Right lung (tissue), 5 donors: ENCODE data around the gene PVALEF. TPM values are rescaled to one million over a fixed set of nuclear protein-coding genes. Genes with fewer than 3 reads are reported as not detected.
A peak's percentile ranks its signal among the peaks of the same experiment; 100 is the strongest.
"Not testable (repeated sequence)": the region's sequence is repeated elsewhere in the genome, so short reads cannot be mapped to it uniquely, and the experiment has no call there.

ENCODE experiments used
- DNase-seq, 2 donors: peaks; one replicate each; pipeline ENCODE4 v3.0.0-alpha.2; 2013
- polyA plus RNA-seq, 5 donors: library from polyadenylated mRNA; unstranded; fragments of 120-200 nt; gene quantifications; one replicate each; pipeline versions ENCODE4 v1.2.1 to v1.2.3, GENCODE V29; 2013; ENCODE audit warnings: inconsistent platforms in 1 of 5, low replicate concordance in 1 of 5; ENCODE audit not compliant: insufficient read length in 5 of 5, insufficient read depth in 1 of 5

PVALEF gene
- polyA plus RNA-seq, 5 donors: 0.13 to 0.35 (median 0.23) TPM; not detected in 2

GRCh38 chr17:81218991-81219390 is 53.7 kb downstream of the PVALEF start:
- DNase-seq: no peak

DNA sequence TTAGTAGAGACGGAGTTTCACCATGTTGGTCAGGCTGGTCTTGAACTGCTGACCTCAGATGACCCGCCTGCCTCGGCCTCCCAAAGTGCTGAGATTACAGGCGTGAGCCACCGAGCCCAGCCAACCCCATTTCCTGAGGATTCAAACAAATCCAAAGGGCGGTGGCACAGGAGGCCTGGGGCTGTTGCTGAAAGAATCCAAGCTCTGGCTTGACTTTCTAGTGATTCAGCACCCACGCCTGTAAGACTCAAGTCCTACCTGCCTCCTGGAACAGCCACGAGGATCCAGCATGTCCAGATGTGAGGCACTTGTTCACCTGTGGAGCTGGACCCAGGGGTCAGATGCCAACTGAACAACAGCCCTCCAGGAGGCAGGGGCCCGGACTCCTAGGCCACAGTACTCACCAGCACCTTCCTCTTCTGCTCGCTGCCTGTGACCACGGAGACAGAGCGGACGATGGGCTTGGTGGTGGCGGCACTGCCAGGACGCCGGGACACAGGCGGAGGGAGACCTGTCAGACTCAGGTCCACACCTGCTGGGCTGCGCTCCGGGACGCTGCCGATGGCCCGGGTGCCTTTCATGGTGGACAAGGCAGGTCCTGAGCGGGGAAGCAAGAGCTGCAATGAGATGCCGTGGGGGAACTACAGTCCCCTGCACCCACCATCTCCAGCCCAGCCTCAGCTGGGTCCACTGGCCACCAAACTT is 54.3 kb downstream of the PVALEF start:
- no peak for DNase-seq

GRCh38 chr17:81221371-81221841 is 56.1 kb downstream of the PVALEF start:
- no peak for DNase-seq

GRCh38 chr17:81221842-81222619 is 56.7 kb downstream of the PVALEF start:
- DNase-seq: no peak

GRCh38 chr17:81222620-81222905 is 57.3 kb downstream of the PVALEF start:
- no peak for DNase-seq

- peak; percentile 97 for DNase-seq
These were observed 57.8 kb downstream of the PVALEF start, which contains the start of gene CEP131 for GRCh38 chr17:81222906-81223761. Gene CEP131 (minus strand): TSS chr17:81222965. CDS start chr17:81220056, 2,909 bp downstream.

- DNase-seq: peak in 1 of 2 donors; percentile 17
These were observed 58.4 kb downstream of the PVALEF start for GRCh38 chr17:81223762-81224130.

DNA sequence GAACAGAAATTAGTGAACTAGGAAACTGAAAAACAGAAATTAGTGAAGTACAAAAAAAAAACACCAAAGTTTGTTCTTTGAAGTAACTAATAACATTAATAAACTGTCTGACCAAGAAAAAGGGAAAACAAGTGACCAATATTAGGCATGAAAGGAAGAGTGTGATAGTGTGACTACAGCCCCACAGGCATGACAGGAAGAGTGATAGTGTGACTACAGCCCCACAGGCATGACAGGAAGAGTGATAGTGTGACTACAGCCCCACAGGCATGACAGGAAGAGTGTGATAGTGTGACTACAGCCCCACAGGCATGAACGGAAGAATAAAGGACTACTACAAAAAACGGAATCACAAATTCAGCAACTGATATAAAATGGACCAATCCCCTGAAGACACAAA is 62.3 kb downstream of the PVALEF start:
- DNase-seq: not testable (repeated sequence)

DNA sequence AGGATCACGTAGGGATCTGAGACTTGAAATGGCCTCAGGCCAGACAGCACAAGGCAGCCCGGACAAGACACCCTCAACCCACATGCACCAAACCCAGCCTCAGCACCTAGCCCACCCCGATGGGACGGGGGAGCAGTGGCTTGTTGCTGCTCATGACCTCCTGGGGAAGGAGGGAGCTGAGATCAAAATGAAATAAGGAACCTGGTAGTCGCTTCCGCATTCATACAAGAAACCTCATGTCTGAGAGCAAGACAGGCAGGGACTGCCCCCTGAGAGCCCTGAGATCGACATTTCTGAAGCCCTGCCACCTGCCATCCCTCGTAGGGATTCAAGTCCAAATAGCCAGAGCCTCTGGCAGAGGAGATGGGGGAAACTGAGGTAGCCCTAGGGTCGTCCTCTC is 63.1 kb downstream of the PVALEF start:
- no peak for DNase-seq

DNA sequence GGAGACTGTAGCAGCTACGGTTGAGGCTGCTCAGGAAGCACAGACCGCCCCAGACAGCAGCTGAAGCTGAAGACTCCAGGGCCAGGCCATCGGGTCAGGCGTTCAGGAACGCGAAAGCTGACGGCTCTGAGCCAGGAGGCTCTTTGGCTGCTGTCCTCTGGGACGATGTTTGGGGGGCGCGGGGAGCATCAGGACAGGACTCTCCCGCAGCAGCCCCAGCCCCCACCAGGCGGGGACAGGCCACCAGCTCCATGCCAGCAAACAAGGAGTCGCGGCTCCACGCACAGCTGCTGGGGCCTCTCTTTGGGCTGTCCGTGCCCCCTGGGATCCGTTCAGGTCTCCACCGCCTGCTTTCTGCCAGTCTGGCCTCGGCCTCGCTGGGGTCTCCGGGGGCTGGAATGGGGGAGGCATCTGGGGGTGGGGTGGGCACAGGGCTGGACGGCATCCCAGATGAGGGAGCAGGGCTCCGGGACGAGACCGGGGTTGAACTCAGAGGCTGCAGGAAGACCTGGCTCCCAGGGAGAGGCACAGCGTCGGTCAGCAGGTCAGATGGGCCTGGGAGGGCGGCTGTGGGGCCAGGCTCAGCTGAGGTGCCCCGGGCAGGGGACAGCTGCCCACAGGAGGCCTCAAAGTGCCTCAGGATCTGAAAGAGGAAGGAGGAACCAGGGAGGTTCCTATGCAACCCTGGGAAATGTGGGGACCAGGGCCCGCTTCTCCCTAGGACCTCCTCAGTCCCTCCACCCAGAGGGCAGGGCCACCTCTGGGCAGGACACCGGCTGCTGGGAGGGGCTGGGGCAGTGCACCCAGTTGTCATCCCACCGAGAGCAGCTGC is 63.7 kb downstream of the PVALEF start:
- no peak for DNase-seq

GRCh38 chr17:81229666-81229920 is 64.3 kb downstream of the PVALEF start:
- no peak for DNase-seq

DNA sequence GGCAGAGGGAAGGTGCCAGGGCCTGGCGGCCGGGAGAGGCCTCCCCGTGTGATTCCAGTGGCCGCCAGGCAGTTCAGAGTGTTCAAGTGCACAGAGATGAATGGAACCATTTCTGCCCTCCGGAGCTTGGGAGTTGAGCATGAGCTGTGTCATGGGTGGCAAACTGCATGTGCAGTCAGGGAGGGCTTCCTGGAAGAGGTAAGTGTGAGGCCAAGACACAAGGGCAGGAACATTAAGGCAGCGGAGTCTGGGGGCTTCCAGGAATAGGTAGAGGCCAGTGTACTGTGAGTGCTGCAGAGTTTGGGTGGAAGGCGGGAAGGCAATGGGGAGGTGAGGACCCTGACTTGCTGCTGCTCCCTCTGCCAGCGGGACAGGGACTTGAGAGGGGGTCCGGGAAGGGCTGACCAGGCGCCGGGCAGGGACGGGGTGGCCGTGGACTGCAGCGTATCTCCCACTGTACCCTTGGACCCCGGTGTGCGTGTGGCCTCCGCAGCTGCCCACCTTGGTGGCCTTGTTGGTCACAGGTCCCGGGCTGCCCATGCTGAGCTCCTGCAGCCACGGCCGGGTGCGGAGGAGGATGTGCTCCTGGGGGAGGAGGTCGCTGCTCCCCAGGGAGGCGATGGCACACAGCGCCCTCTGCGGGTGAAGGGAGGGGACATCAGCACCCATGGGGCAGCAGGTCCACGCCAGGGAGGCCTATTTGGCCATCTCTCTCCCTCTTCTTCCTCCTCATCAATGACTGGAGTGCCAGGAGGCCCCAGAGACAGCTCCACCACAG is 64.9 kb downstream of the PVALEF start:
- DNase-seq: no peak

DNA sequence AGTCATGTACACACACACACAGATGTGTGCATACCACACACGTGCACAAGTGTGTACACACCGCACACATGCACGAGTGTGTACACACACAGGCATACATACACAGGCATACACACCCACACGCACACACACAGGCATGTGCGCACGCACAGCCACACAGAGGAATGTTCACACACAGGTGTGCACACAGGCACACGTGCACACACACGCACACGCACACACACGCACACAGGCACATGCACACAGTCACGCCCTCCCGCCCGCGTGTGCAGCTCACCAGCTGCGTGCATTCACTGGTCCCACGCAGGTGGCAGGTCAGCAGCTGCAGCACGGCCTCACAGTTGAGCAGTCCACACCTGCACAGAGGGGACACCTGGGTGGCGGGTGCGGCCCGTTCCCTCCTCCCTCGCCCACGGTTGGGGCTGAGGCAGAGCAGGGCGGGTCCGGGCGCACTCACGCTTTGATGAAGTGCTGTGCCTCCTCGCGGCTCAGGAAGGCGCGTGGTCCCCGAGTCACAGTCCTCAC is 65.9 kb downstream of the PVALEF start:
- DNase-seq: no peak

DNA sequence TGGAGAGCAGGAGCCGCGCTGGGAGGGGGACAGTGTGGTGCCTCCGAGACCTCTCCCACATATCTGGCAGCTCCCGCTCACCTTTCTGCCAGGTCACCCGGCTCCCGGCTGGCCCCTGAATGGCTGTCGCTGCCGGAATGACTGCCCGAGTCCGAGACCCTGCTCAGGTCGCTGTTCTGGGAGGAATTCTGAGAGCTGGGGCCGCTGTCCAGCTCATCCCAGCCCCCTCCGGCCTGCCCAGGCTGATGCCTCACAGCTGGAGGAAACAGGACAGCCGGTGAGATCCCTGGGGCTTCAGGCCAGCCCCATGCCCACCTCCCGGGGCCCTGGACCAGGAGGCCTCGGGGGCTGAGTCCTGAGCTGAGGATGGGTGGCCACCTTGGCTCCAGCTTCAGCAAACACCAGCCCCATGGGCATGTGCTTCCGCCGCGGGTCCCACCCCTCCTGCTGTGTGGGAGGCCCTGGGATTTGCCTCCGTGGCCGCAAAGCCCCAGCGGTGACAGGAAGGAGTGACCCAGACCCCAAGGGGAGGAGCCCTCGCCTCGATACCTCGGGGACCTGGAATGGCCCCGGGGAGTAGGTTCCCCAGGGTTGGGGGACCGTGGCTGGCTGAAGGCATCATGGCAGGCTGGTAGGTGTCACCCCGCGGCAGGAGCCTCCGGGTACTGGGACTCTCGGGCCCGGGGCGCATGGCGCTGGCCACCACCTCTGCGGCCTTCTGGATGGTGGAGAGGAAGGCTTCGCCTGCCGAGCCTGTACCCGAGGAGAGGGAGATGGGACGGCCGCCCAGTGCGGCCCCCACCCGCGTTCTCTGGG is 66.7 kb downstream of the PVALEF start:
- DNase-seq: no peak

Other genes with a start within 250 kb of the PVALEF start
- 10 to 100 TPM; 24.2 to 30.9 (median 27.6) TPM for gene CHMP6, start 173.7 kb upstream of the PVALEF start, polyA plus RNA-seq
- gene BAIAP2, start 130.4 kb upstream of the PVALEF start, polyA plus RNA-seq: 10 to 100 TPM; 32.0 to 57.6 (median 48.4) TPM
- 10 to 100 TPM in 4 of 5 donors, 1 to 10 TPM in 1; 8.9 to 27.2 (median 16.6) TPM for gene AATK, start 714 bp downstream of the PVALEF start, polyA plus RNA-seq
- gene CEP131, start 57.5 kb downstream of the PVALEF start, polyA plus RNA-seq: 10 to 100 TPM; 11.4 to 24.8 (median 14.5) TPM
- 10 to 100 TPM; 12.7 to 29.0 (median 18.3) TPM for gene TEPSIN, start 73.5 kb downstream of the PVALEF start, polyA plus RNA-seq
- gene NDUFAF8, start 73.8 kb downstream of the PVALEF start, polyA plus RNA-seq: 10 to 100 TPM; 37.7 to 56.8 (median 41.3) TPM
- gene SLC38A10, start 129.8 kb downstream of the PVALEF start, polyA plus RNA-seq: 10 to 100 TPM; 45.3 to 93.6 (median 52.3) TPM
- 10 to 100 TPM; 14.1 to 27.2 (median 20.0) TPM for gene BAHCC1, start 229.9 kb downstream of the PVALEF start, polyA plus RNA-seq